ENCODE data around the gene SLC24A3.

DNA sequence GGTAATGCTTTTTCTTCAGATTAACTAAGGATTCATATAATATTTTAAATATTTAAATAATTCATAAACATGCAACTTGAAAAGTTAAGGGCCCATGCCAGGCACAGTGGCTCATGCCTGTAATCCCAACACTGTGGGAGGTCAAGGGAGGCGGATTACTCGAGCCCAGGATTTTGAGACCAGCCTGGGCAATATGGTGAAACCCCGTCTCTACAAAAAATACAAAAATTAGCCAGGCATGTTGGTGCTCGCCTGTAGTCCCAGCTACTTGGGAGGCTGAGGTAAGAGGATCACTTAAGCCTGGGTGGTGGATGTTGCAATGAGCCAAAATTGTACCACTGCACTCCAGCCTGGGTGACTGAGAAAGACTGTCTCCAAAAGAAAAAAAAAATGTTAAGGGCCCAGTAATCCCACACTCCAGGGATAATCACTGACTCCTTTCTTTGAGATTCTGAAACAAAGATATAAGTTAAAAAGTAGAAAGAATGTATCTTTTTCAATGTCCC, 537.7 kb downstream of the SLC24A3 start:
- TF ChIP-seq EP300 (IDR thresholded peaks at IDR 0.05) (no peak), CTCF (IDR thresholded peaks at IDR 0.05) (no peak), POLR2AphosphoS5 (IDR thresholded peaks at IDR 0.05) (no peak)

All from suprapubic skin (tissue), 4 donors.